IMR-90 (cell line): ENCODE data around the gene SLC36A1. TPM values are rescaled to one million over a fixed set of nuclear protein-coding genes. Genes with fewer than 3 reads are reported as not detected.

Experiments used
- ATAC-seq: fragments of 200-7000 bp; cut with Tn5 transposase; 2 replicates; pipeline ENCODE4 v1.9.1; 2020; ENCODE audit warnings: low read depth, mild to moderate bottlenecking, moderate library complexity
- BruUV-seq: library from RNA; stranded (reverse); fragments of 400-500 nt; replicated peaks from 2 replicates; lab custom pipeline; 2021; lab: Mats Ljungman, UMichigan
- CTCF ChIA-PET: fragments of 300-600 bp; formaldehyde crosslinking; extraction: SDS; loops from one replicate; lab custom pipeline; 2021; ENCODE audit warnings: antibody characterized with exemption; lab: Yijun Ruan, JAX
- POLR2A ChIA-PET: fragments of 300-600 bp; sonication (Branson Sonifier 250); formaldehyde crosslinking; loops from one replicate; lab custom pipeline; 2022; ENCODE audit warnings: antibody characterized with exemption; ENCODE audit not compliant: unreplicated experiment; lab: Charles Lee
- DNase-seq: peaks from one replicate; pipeline ENCODE4 v3.0.0; 2013
- H2AFZ ChIP-seq: replicated peaks from 2 replicates; pipeline ENCODE3; 2013; ENCODE audit warnings: low read length, mild to moderate bottlenecking; ENCODE audit not compliant: poor library complexity
- H2AK5ac ChIP-seq: 2 replicates; pipeline ENCODE4 v1.6.1; 2013; ENCODE audit warnings: low read depth, low read length, inconsistent platforms
- H2AK9ac ChIP-seq: replicated peaks from 2 replicates; pipeline ENCODE3; 2013; ENCODE audit warnings: mild to moderate bottlenecking, low read depth, low read length, moderate library complexity; ENCODE audit not compliant: poor library complexity
- H2BK120ac ChIP-seq: 2 replicates; pipeline ENCODE4 v1.6.1; 2013; ENCODE audit warnings: low read depth, low read length, inconsistent platforms
- H2BK15ac ChIP-seq: 3 replicates; pipeline ENCODE4 v1.6.1; 2013; ENCODE audit warnings: low read depth, low read length, inconsistent platforms
- H2BK20ac ChIP-seq: 2 replicates; pipeline ENCODE4 v1.6.1; 2013; ENCODE audit warnings: low read depth, mild to moderate bottlenecking, inconsistent platforms, low read length, moderate library complexity
- H2BK5ac ChIP-seq: 2 replicates; pipeline ENCODE4 v1.6.1; 2013; ENCODE audit warnings: mild to moderate bottlenecking, low read depth, low read length, inconsistent platforms; ENCODE audit not compliant: poor library complexity, severe bottlenecking
- H3K14ac ChIP-seq: replicated peaks from 2 replicates; pipeline ENCODE4 v1.6.1; 2013; ENCODE audit warnings: low read depth, low read length, inconsistent platforms
- H3K18ac ChIP-seq: 2 replicates; pipeline ENCODE4 v1.6.1; 2013; ENCODE audit warnings: low read depth, low read length, control low read depth
- H3K23ac ChIP-seq: 2 replicates; pipeline ENCODE4 v1.6.1; 2013; ENCODE audit warnings: low read depth, low read length, inconsistent platforms
- H3K27ac ChIP-seq: 2 replicates; pipeline ENCODE4 v1.5.1; 2013; ENCODE audit warnings: mild to moderate bottlenecking, control low read depth, low read length; ENCODE audit not compliant: insufficient read depth
- H3K27me3 ChIP-seq: 2 replicates; pipeline ENCODE4 v1.6.1; 2013; ENCODE audit warnings: low read length; ENCODE audit not compliant: control insufficient read depth, insufficient read depth
- H3K36me3 ChIP-seq: 2 replicates; pipeline ENCODE4 v1.6.1; 2013; ENCODE audit warnings: low read length, mixed read lengths; ENCODE audit not compliant: control insufficient read depth, insufficient read depth
- H3K4ac ChIP-seq: 2 replicates; pipeline ENCODE4 v1.6.1; 2013; ENCODE audit warnings: low read depth, low read length, inconsistent platforms
- H3K4me1 ChIP-seq: 2 replicates; pipeline ENCODE4 v1.6.1; 2013; ENCODE audit warnings: low read length, mixed read lengths; ENCODE audit not compliant: control insufficient read depth, insufficient read depth
- H3K4me2 ChIP-seq: 2 replicates; pipeline ENCODE4 v1.6.1; 2013; ENCODE audit warnings: low read depth, mild to moderate bottlenecking, control low read depth, low read length, moderate library complexity
- H3K4me3 ChIP-seq: 2 replicates; pipeline ENCODE4 v1.5.1; 2013; ENCODE audit warnings: low read depth, mild to moderate bottlenecking, control low read depth, low read length, moderate library complexity; ENCODE audit not compliant: insufficient read depth
- H3K56ac ChIP-seq: 2 replicates; pipeline ENCODE4 v1.6.1; 2013; ENCODE audit warnings: low read length, inconsistent platforms; ENCODE audit not compliant: insufficient read depth; ENCODE audit errors: extremely low read depth
- H3K79me1 ChIP-seq, 2 experiments: 2 replicates each; pipeline ENCODE4 v1.6.1; 2013; ENCODE audit warnings: low read length in 2 of 2, inconsistent platforms in 1 of 2, low read depth in 1 of 2
- H3K9ac ChIP-seq: 2 replicates; pipeline ENCODE4 v1.6.1; 2013; ENCODE audit warnings: low read depth, low read length, control low read depth
- H3K9me1 ChIP-seq: 2 replicates; pipeline ENCODE4 v1.6.1; 2013; ENCODE audit warnings: low read length, inconsistent platforms; ENCODE audit not compliant: insufficient read depth
- H3K9me3 ChIP-seq: 2 replicates; pipeline ENCODE4 v1.6.1; 2013; ENCODE audit warnings: low read length; ENCODE audit not compliant: control insufficient read depth, insufficient read depth
- H4K20me1 ChIP-seq: 2 replicates; pipeline ENCODE4 v1.6.1; 2013; ENCODE audit warnings: low read length, inconsistent platforms; ENCODE audit not compliant: insufficient read depth
- H4K5ac ChIP-seq: 2 replicates; pipeline ENCODE4 v1.6.1; 2013; ENCODE audit warnings: mild to moderate bottlenecking, low read depth, low read length, control low read depth
- H4K8ac ChIP-seq, 2 experiments: 2 replicates each; pipeline ENCODE4 v1.6.1; 2013; ENCODE audit warnings: low read depth in 2 of 2, low read length in 2 of 2, control low read depth in 1 of 2, inconsistent platforms in 1 of 2
- H4K91ac ChIP-seq: 2 replicates; pipeline ENCODE4 v1.6.1; 2013; ENCODE audit warnings: low read depth, low read length, inconsistent platforms; ENCODE audit not compliant: insufficient read depth
- BHLHE40 ChIP-seq: fragments of 150-350 bp; IDR thresholded peaks from 2 replicates; pipeline ENCODE4 v1.6.1; 2016; ENCODE audit warnings: mild to moderate bottlenecking, low read depth, low read length
- CEBPB ChIP-seq: IDR thresholded peaks from 2 replicates; pipeline ENCODE4 v1.6.1; 2012; ENCODE audit warnings: low read depth, low read length, improper control_type of control experiment
- CHD1 ChIP-seq: IDR thresholded peaks from 2 replicates; pipeline ENCODE4 v1.6.1; 2012; ENCODE audit warnings: low read depth, low read length, improper control_type of control experiment
- CTCF ChIP-seq: conservative IDR thresholded peaks from 2 replicates; pipeline ENCODE4 v1.5.1; 2012; ENCODE audit warnings: mild to moderate bottlenecking, low read depth, low read length, improper control_type of control experiment
- ELK1 ChIP-seq: fragments of 150-350 bp; IDR thresholded peaks from 2 replicates; pipeline ENCODE4 v1.6.1; 2016; ENCODE audit warnings: low read depth, mild to moderate bottlenecking, low read length, moderate library complexity, borderline replicate concordance
- FOS ChIP-seq: fragments of 150-350 bp; IDR thresholded peaks from 2 replicates; pipeline ENCODE4 v1.6.1; 2016; ENCODE audit warnings: low read depth, low read length
- MAFK ChIP-seq: IDR thresholded peaks from 2 replicates; pipeline ENCODE4 v1.6.1; 2012; ENCODE audit warnings: low read depth, low read length, improper control_type of control experiment
- MAZ ChIP-seq: IDR thresholded peaks from 2 replicates; pipeline ENCODE4 v1.6.1; 2012; ENCODE audit warnings: low read depth, mild to moderate bottlenecking, low read length, improper control_type of control experiment, moderate library complexity, borderline replicate concordance
- MXI1 ChIP-seq: IDR thresholded peaks from 2 replicates; pipeline ENCODE4 v1.6.1; 2012; ENCODE audit warnings: low read depth, mild to moderate bottlenecking, low read length, moderate library complexity, borderline replicate concordance
- NFE2L2 ChIP-seq: fragments of 150-350 bp; IDR thresholded peaks from 2 replicates; pipeline ENCODE4 v1.6.1; 2016; ENCODE audit warnings: low read depth, mild to moderate bottlenecking, low read length
- POLR2A ChIP-seq: IDR thresholded peaks from 2 replicates; pipeline ENCODE4 v1.6.1; 2012; ENCODE audit warnings: mild to moderate bottlenecking, low read depth, low read length
- RAD21 ChIP-seq: IDR thresholded peaks from 2 replicates; pipeline ENCODE4 v1.6.1; 2012; ENCODE audit warnings: low read length, improper control_type of control experiment
- RCOR1 ChIP-seq: IDR thresholded peaks from 2 replicates; pipeline ENCODE4 v1.6.1; 2012; ENCODE audit warnings: mild to moderate bottlenecking, low read length, improper control_type of control experiment; ENCODE audit not compliant: insufficient replicate concordance
- RFX5 ChIP-seq: IDR thresholded peaks from 2 replicates; pipeline ENCODE4 v1.8.0; 2012; ENCODE audit warnings: low read depth, mild to moderate bottlenecking, low read length, moderate library complexity
- SMC3 ChIP-seq: fragments of 150-350 bp; IDR thresholded peaks from 2 replicates; pipeline ENCODE4 v1.6.1; 2016; ENCODE audit warnings: low read depth, mild to moderate bottlenecking, antibody characterized with exemption, low read length, moderate library complexity
- WGBS, 2 experiments: methylation state at CpG; one replicate each; pipeline versions ENCODE4 v1.1.5 to v1.1.7; 2013; ENCODE audit warnings: missing lambda C conversion rate in 2 of 2; ENCODE audit not compliant: insufficient read length in 1 of 2; ENCODE audit errors: extremely low coverage in 2 of 2; 5-methylcytosine and 5-hydroxymethylcytosine counted together
- dilution Hi-C: fragments of 300-500 bp; cut with HindIII; formaldehyde crosslinking; loops from one replicate; pipeline ENCODE4 v1.14.3; 2018; ENCODE audit warnings: low sequenced_read_pairs; ENCODE audit not compliant: unreplicated experiment
- in situ Hi-C: fragments of 300-500 bp; cut with MboI; formaldehyde crosslinking; loops from 3 replicates; pipeline ENCODE4 v1.14.3; 2019; ENCODE audit warnings: low sequenced_read_pairs, inconsistent platforms, mixed read lengths
- intact Hi-C: fragments of 100-400 bp; cut with micrococcal nuclease; formaldehyde crosslinking; loops from 2 replicates; pipeline ENCODE4 v1.10.0; 2022
- polyA plus RNA-seq, 3 experiments: library from polyadenylated mRNA; depleted of rRNA; stranded (reverse); fragments of >200 nt; gene quantifications; 2 replicates each; pipeline ENCODE4 v1.2.3, GENCODE V29; 2012; ENCODE audit warnings: low replicate concordance in 1 of 3
- total RNA-seq: library from RNA; depleted of rRNA; stranded (reverse); fragments of >200 nt; gene quantifications from 2 replicates; pipeline ENCODE4 v1.2.3, GENCODE V29; 2012

SLC36A1 gene
- total and polyA plus RNA-seq, 2 of the 4 experiments (the other 2 are of a cell fraction): 5.7 to 8.7 TPM

GRCh38 chr5:151509231-151509630, 61.8 kb downstream of the SLC36A1 start:
- Histone ChIP-seq H3K27ac (no peak overlapping the region), H2BK15ac (no peak overlapping the region), H2AK9ac (no peak overlapping the region), H3K14ac (no peak overlapping the region), H2BK120ac (no peak overlapping the region), H2AFZ (no peak overlapping the region), H3K4me3 (no peak overlapping the region), H2BK5ac (no peak overlapping the region), H3K23ac (no peak overlapping the region), H3K9ac (no peak overlapping the region), H4K5ac (no peak overlapping the region), H3K18ac (no peak overlapping the region), H2BK20ac (no peak overlapping the region), H3K56ac (no peak overlapping the region), H3K4ac (no peak overlapping the region), H3K79me1 (no peaks in the 10 kb centered on the region), H4K91ac (no peak overlapping the region), H3K9me1 (no peaks in the 10 kb centered on the region), H3K4me2 (no peak overlapping the region), H2AK5ac (no peak overlapping the region), H4K20me1 (no peaks in the 10 kb centered on the region), H3K27me3 (no peaks in the 10 kb centered on the region), H4K8ac (no peak overlapping the region), H3K9me3 (no peaks in the 10 kb centered on the region), H3K36me3 (no peaks in the 10 kb centered on the region), H3K4me1 (no peaks in the 10 kb centered on the region)
- in situ Hi-C loops: no loop called here
- dilution Hi-C loops: no loop called here
- ATAC-seq (no peak), DNase-seq (no peak)
- ChIA-PET POLR2A (no interaction called here), CTCF (interaction anchor here (1.3 kb wide), 1 partner anchor 143 kb away, joined by 4 read pairs; no protein-coding TSS in a partner anchor)
- no CpG with 5 or more reads among the region's 5 CpGs for WGBS, 2 experiments
- BruUV-seq: no TSS peak
- TF ChIP-seq RAD21: no peak
- TF ChIP-seq CHD1: no peak
- TF ChIP-seq NFE2L2: no peak
- TF ChIP-seq MAZ: no peak
- TF ChIP-seq SMC3: no peak
- TF ChIP-seq RFX5: no peak
- no peak for TF ChIP-seq MAFK
- no peak for TF ChIP-seq POLR2A
- TF ChIP-seq FOS: no peak
- no peak for TF ChIP-seq RCOR1
- TF ChIP-seq CEBPB: no peak
- TF ChIP-seq CTCF: no peak
- no peak for TF ChIP-seq ELK1
- no peak for TF ChIP-seq MXI1
- TF ChIP-seq BHLHE40: no peak
- intact Hi-C loops: no loop called here
